ENCODE data around the gene CLEC10A. TPM values are rescaled to one million over a fixed set of nuclear protein-coding genes. Genes with fewer than 3 reads are reported as not detected.

The CLEC10A gene
- polyA plus RNA-seq, 3 donors = 22.7 to 69.4 (median 61.9) TPM

DNA sequence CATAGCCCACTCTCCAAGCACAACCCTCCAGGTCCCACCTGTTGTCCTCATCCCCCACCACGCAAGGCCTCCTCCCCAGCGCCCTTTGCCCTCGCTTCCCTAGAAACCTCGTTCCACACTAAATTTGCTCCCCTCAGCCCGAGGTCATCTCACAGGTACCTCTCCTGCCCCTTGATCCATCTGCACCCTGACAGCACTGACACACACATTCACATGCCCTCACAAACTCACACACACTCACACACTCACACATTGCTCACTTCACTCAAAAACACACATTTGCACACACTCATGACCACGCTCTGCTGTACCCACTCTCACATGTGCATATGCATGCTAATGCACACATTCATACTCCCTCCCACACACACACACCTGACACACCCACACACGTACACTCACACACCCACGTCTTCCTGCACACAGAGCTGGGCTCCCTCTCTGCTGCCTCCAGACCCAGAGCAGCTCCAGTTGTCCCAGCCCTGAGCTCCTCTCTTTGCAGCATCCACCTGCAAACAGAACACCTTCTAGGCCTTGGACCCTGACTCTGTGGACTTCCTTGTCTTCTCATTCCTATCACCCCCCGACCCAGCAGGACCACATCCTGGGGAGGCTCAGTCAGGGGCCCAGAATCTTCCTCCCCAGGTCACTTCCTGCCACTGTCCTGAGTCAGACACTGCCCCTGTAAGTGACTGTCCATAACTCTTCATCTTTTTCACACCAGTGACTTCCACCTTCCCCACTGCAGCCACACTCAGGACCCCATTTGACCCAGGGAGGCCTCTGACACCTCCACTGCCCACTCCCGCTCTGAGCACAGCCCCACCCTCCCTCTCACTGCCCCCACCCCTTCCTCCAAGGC is 29.6 kb upstream of the CLEC10A start:
- peaks cover 0 to 2% (median 0%) of the 10 kb centered on the region in 3 donors for H3K27me3 Mint-ChIP-seq (ENCODE audit: low read depth in 3 of 3)
- no peaks in the 10 kb centered on the region for H3K27me3 ChIP-seq (ENCODE audit: control insufficient read depth in 2 of 2, insufficient read depth in 2 of 2, low read length in 2 of 2)
- H3K4me3 ChIP-seq (replicated peaks in 1 of 3; ENCODE audit: low read depth in 2 of 3, low read length in 3 of 3) = peak overlapping the region in 1 of 3 experiments; percentile 35
- H3K79me2 ChIP-seq (ENCODE audit: insufficient read depth, low read length) = peaks cover 24% of the 10 kb centered on the region
- H3K27ac ChIP-seq (ENCODE audit: low read depth in 1 of 2, low read length in 2 of 2) = peak overlapping the region; percentile 27 to 33
- peaks cover 27 to 28% of the 10 kb centered on the region in 2 donors for H3K36me3 ChIP-seq (replicated peaks in 1 of 2; ENCODE audit: control insufficient read depth in 1 of 2, insufficient read depth in 2 of 2, low read length in 2 of 2)
- H3K4me1 ChIP-seq (ENCODE audit: control insufficient read depth in 1 of 2, insufficient read depth in 2 of 2, low read length in 2 of 2) = peaks cover 63 to 71% of the 10 kb centered on the region in 2 donors
- WGBS (ENCODE audit: insufficient coverage) = 76% methylated on average over 10 of the region's 10 CpGs
- DNase-seq = peak in 2 of 3 donors; percentile 30 to 40
- TF ChIP-seq CTCF (IDR thresholded peaks at IDR 0.05) = no peak
- peaks cover 25 to 54% of the 10 kb centered on the region in 2 donors for H3K36me3 Mint-ChIP-seq
- peak overlapping the region; percentile 5 to 91 (median 76) for H3K27ac Mint-ChIP-seq
- H3K9me3 Mint-ChIP-seq = peaks cover 0 to 2% (median 0%) of the 10 kb centered on the region in 7 donors
- no peak overlapping the region for H2AFZ ChIP-seq (ENCODE audit: insufficient read depth, low read depth, low read length, poor library complexity, severe bottlenecking)
- H3K4me1 Mint-ChIP-seq = peaks cover 27% of the 10 kb centered on the region
- peak overlapping the region; percentile 14 for H3K4me2 ChIP-seq (replicated peaks; ENCODE audit: extremely low read depth, low read length, poor library complexity, severe bottlenecking)
- H3K9ac ChIP-seq (ENCODE audit: insufficient read depth, low read length, poor library complexity, severe bottlenecking) = no peak overlapping the region
- H4K20me1 ChIP-seq (ENCODE audit: insufficient read depth, low read length) = no peaks in the 10 kb centered on the region
- no peaks in the 10 kb centered on the region for H3K9me3 ChIP-seq (replicated peaks in 1 of 2; ENCODE audit: control insufficient read depth in 1 of 2, insufficient read depth in 1 of 2, low read length in 2 of 2)
- intact Hi-C loops (cut with micrococcal nuclease) = no loop called here
- peak overlapping the region in 1 of 2 donors; percentile 66 for H3K4me3 Mint-ChIP-seq

GRCh38 chr17:7108981-7109380 is 28.9 kb upstream of the CLEC10A start:
- intact Hi-C loops (cut with micrococcal nuclease) = no loop called here
- H3K27ac ChIP-seq (ENCODE audit: low read depth in 1 of 2, low read length in 2 of 2) = peak overlapping the region in 1 of 2 donors; percentile 27
- H3K4me2 ChIP-seq (replicated peaks; ENCODE audit: extremely low read depth, low read length, poor library complexity, severe bottlenecking) = no peak overlapping the region
- Mint-ChIP-seq H3K9me3 (peaks cover 0 to 2% (median 0%) of the 10 kb centered on the region in 7 donors), H3K4me3 (no peak overlapping the region), H3K4me1 (peaks cover 27% of the 10 kb centered on the region), H3K27ac (peak overlapping the region in 1 of 7 donors; percentile 5), H3K36me3 (peaks cover 25 to 54% of the 10 kb centered on the region in 2 donors), H3K27me3 (ENCODE audit: low read depth in 3 of 3) (peaks cover 0 to 2% (median 0%) of the 10 kb centered on the region in 3 donors)
- H3K9me3 ChIP-seq (replicated peaks in 1 of 2; ENCODE audit: control insufficient read depth in 1 of 2, insufficient read depth in 1 of 2, low read length in 2 of 2) = no peaks in the 10 kb centered on the region
- 98% methylated on average over 5 of the region's 9 CpGs for WGBS (ENCODE audit: insufficient coverage)
- peaks cover 27 to 28% of the 10 kb centered on the region in 2 donors for H3K36me3 ChIP-seq (replicated peaks in 1 of 2; ENCODE audit: control insufficient read depth in 1 of 2, insufficient read depth in 2 of 2, low read length in 2 of 2)
- no peak overlapping the region for H3K4me3 ChIP-seq (replicated peaks in 1 of 3; ENCODE audit: low read depth in 2 of 3, low read length in 3 of 3)
- no peak overlapping the region for H2AFZ ChIP-seq (ENCODE audit: insufficient read depth, low read depth, low read length, poor library complexity, severe bottlenecking)
- no peak for DNase-seq
- no peak for TF ChIP-seq CTCF (IDR thresholded peaks at IDR 0.05)
- no peaks in the 10 kb centered on the region for H3K27me3 ChIP-seq (ENCODE audit: control insufficient read depth in 2 of 2, insufficient read depth in 2 of 2, low read length in 2 of 2)
- no peak overlapping the region for H3K9ac ChIP-seq (ENCODE audit: insufficient read depth, low read length, poor library complexity, severe bottlenecking)
- no peaks in the 10 kb centered on the region for H4K20me1 ChIP-seq (ENCODE audit: insufficient read depth, low read length)
- peaks cover 23% of the 10 kb centered on the region for H3K79me2 ChIP-seq (ENCODE audit: insufficient read depth, low read length)
- peaks cover 56 to 64% of the 10 kb centered on the region in 2 donors for H3K4me1 ChIP-seq (ENCODE audit: control insufficient read depth in 1 of 2, insufficient read depth in 2 of 2, low read length in 2 of 2)
